Lower leg skin (tissue), 3 donors: ENCODE results near the gene RERE.

ENCODE experiments used
- POLR2A ChIP-seq, 2 donors: fragments of 450-650 bp; IDR thresholded peaks; one replicate each; pipeline ENCODE4 v1.6.1; 2016 to 2017; ENCODE audit warnings: antibody characterized with exemption in 2 of 2, mild to moderate bottlenecking in 1 of 2, moderate library complexity in 1 of 2
- TF ChIP-seq, protein P1 (sequence below), 3 donors: fragments of 450-650 bp; IDR thresholded peaks; one replicate each; pipeline ENCODE4 v1.5.1; 2016; ENCODE audit warnings: antibody characterized with exemption in 3 of 3, mild to moderate bottlenecking in 3 of 3, moderate library complexity in 2 of 3

DNA sequence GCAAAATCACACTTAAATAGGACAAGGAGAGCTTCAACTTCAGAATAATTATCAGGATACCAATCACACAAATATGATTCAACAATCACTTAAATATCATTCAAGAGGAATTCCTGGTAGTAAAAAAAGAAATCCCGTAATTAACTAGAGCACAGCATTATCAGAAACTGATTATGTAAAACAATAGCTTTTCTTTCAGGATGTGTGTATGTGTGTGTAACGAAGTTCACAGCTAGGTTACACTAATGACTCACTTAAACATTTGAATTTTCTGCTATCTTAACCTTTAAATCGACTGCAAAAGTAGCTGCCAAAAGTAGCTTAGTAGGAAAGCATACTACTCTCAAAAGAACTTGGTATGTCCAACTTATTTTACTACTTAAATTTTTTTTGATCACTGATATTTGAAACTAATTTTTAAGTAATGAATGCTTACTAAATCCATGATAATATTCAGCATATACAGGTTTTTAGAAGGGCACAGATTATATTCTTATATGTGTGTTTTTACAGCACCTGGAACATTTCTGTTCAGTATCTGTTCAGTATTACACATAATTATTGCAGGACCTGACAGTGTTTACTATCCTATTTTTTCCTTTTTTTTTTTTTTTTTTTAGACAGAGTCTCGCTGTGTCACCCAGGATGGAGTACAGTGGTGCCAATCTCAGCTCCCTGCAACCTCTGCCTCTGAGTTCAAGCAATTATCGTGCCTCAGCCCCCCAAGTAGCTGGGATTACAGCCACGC lies 4.2 kb downstream of the RERE start:
- TF ChIP-seq, protein P1, sequence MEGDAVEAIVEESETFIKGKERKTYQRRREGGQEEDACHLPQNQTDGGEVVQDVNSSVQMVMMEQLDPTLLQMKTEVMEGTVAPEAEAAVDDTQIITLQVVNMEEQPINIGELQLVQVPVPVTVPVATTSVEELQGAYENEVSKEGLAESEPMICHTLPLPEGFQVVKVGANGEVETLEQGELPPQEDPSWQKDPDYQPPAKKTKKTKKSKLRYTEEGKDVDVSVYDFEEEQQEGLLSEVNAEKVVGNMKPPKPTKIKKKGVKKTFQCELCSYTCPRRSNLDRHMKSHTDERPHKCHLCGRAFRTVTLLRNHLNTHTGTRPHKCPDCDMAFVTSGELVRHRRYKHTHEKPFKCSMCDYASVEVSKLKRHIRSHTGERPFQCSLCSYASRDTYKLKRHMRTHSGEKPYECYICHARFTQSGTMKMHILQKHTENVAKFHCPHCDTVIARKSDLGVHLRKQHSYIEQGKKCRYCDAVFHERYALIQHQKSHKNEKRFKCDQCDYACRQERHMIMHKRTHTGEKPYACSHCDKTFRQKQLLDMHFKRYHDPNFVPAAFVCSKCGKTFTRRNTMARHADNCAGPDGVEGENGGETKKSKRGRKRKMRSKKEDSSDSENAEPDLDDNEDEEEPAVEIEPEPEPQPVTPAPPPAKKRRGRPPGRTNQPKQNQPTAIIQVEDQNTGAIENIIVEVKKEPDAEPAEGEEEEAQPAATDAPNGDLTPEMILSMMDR (IDR thresholded peaks at IDR 0.05), result no peak
- TF ChIP-seq POLR2A (IDR thresholded peaks at IDR 0.05), result no peak
